ENCODE data around the gene CCIN. TPM values are rescaled to one million over a fixed set of nuclear protein-coding genes. Genes with fewer than 3 reads are reported as not detected.

CCIN gene
- total RNA-seq, 1 donor from 2014 or later = not detected

GRCh38 chr9:36138496-36138895 lies 30.7 kb upstream of the CCIN start:
- H3K27me3 ChIP-seq (ENCODE audit: control insufficient read depth, insufficient read depth, low read length) = no peaks in the 10 kb centered on the region
- DNase-seq (ENCODE audit: low read depth) = no peak
- no peak overlapping the region for H3K4me3 ChIP-seq (ENCODE audit: low read depth, low read length)
- no peaks in the 10 kb centered on the region for H3K36me3 ChIP-seq (ENCODE audit: control insufficient read depth, insufficient read depth, low read length)
- TF ChIP-seq, protein P1, sequence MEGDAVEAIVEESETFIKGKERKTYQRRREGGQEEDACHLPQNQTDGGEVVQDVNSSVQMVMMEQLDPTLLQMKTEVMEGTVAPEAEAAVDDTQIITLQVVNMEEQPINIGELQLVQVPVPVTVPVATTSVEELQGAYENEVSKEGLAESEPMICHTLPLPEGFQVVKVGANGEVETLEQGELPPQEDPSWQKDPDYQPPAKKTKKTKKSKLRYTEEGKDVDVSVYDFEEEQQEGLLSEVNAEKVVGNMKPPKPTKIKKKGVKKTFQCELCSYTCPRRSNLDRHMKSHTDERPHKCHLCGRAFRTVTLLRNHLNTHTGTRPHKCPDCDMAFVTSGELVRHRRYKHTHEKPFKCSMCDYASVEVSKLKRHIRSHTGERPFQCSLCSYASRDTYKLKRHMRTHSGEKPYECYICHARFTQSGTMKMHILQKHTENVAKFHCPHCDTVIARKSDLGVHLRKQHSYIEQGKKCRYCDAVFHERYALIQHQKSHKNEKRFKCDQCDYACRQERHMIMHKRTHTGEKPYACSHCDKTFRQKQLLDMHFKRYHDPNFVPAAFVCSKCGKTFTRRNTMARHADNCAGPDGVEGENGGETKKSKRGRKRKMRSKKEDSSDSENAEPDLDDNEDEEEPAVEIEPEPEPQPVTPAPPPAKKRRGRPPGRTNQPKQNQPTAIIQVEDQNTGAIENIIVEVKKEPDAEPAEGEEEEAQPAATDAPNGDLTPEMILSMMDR (IDR thresholded peaks at IDR 0.05; ENCODE audit: insufficient read depth, low read length, poor library complexity, severe bottlenecking) = no peak

GRCh38 chr9:36138901-36139300 lies 30.3 kb upstream of the CCIN start:
- H3K27me3 ChIP-seq (ENCODE audit: control insufficient read depth, insufficient read depth, low read length) = no peaks in the 10 kb centered on the region
- no peaks in the 10 kb centered on the region for H3K36me3 ChIP-seq (ENCODE audit: control insufficient read depth, insufficient read depth, low read length)
- TF ChIP-seq, protein P1 (IDR thresholded peaks at IDR 0.05; ENCODE audit: insufficient read depth, low read length, poor library complexity, severe bottlenecking) = no peak
- DNase-seq (ENCODE audit: low read depth) = no peak
- H3K4me3 ChIP-seq (ENCODE audit: low read depth, low read length) = no peak overlapping the region

- TF ChIP-seq, protein P1 (IDR thresholded peaks at IDR 0.05; ENCODE audit: insufficient read depth, low read length, poor library complexity, severe bottlenecking) = no peak
- Histone ChIP-seq H3K4me3 (ENCODE audit: low read depth, low read length) (no peak overlapping the region), H3K36me3 (ENCODE audit: control insufficient read depth, insufficient read depth, low read length) (no peaks in the 10 kb centered on the region), H3K27me3 (ENCODE audit: control insufficient read depth, insufficient read depth, low read length) (no peaks in the 10 kb centered on the region)
- DNase-seq (ENCODE audit: low read depth) = no peak
Measured at GRCh38 chr9:36140086-36141084, 28.8 kb upstream of the CCIN start.

DNA sequence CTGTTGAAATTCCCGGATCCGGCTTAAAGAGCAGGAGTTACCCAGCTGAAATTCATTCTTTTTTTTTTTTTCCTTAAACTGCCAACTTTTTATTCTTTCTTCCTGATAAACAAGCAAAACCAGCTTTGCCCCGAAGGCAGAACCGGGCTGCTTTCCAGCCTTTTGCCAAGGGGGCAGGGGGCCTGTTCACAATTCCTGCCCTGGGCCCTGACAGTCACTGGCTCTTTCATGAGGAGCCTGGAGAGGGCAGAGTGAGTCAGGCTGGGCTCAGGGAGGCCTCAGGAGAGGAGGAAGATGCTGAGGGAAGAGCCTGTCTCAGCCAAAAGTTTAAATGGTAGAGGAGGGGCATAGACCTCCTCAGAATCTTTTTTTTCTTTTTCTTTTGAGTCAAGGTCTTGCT lies 27.9 kb upstream of the CCIN start:
- TF ChIP-seq, protein P1 (IDR thresholded peaks at IDR 0.05; ENCODE audit: insufficient read depth, low read length, poor library complexity, severe bottlenecking) = peak; percentile 59
- H3K27me3 ChIP-seq (ENCODE audit: control insufficient read depth, insufficient read depth, low read length) = no peaks in the 10 kb centered on the region
- H3K36me3 ChIP-seq (ENCODE audit: control insufficient read depth, insufficient read depth, low read length) = no peaks in the 10 kb centered on the region
- no peak overlapping the region for H3K4me3 ChIP-seq (ENCODE audit: low read depth, low read length)
- no peak for DNase-seq (ENCODE audit: low read depth)

- TF ChIP-seq, protein P1 (IDR thresholded peaks at IDR 0.05; ENCODE audit: insufficient read depth, low read length, poor library complexity, severe bottlenecking) = no peak
- no peak overlapping the region for H3K4me3 ChIP-seq (ENCODE audit: low read depth, low read length)
- no peaks in the 10 kb centered on the region for H3K36me3 ChIP-seq (ENCODE audit: control insufficient read depth, insufficient read depth, low read length)
- no peak for DNase-seq (ENCODE audit: low read depth)
- no peaks in the 10 kb centered on the region for H3K27me3 ChIP-seq (ENCODE audit: control insufficient read depth, insufficient read depth, low read length)
Measured at GRCh38 chr9:36141761-36142160, 27.4 kb upstream of the CCIN start.

Measured in kidney epithelial cell (primary cell).